K562 (cell line): Measurements from ENCODE around the gene BMP3. TPM values are rescaled to one million over a fixed set of nuclear protein-coding genes. Genes with fewer than 3 reads are reported as not detected.

Source experiments
- ATAC-seq: fragments of 200-7000 bp; cut with Tn5 transposase; 3 replicates; pipeline ENCODE4 v1.9.1; 2020; ENCODE audit warnings: moderate library complexity
- BruUV-seq: library from RNA; stranded (reverse); fragments of 400-500 nt; replicated peaks from 2 replicates; lab custom pipeline; 2021; lab: Mats Ljungman, UMichigan
- CTCF ChIA-PET: fragments of 300-600 bp; formaldehyde crosslinking; extraction: SDS; loops from one replicate; lab custom pipeline; 2021; ENCODE audit warnings: low intra/inter-chr PET ratio; lab: Yijun Ruan, JAX
- POLR2A ChIA-PET: fragments of 300-600, 350-650 bp; sonication (Branson Sonifier 250); formaldehyde crosslinking; extraction: SDS; loops from one replicate; lab custom pipeline; 2021; ENCODE audit warnings: antibody characterized with exemption, inconsistent platforms; lab: Yijun Ruan, JAX
- DNase-seq, 4 experiments: peaks; one replicate each; pipeline versions ENCODE4 v3.0.0 to v3.0.0-alpha.2; 2011 to 2018; ENCODE audit warnings: low spot score in 3 of 4, mixed read lengths in 3 of 4; ENCODE audit errors: extremely low read depth in 1 of 4
- FAIRE-seq: peaks from 2 replicates; lab custom pipeline; 2011; peaks lifted over from hg19 to GRCh38; lab: Jason Lieb, UNC
- H2AFZ ChIP-seq: 2 replicates; pipeline ENCODE4 v1.6.0; 2011; ENCODE audit warnings: low read depth, low read length, control low read depth, inconsistent platforms
- H3K27ac ChIP-seq: fragments of 200-600 bp; 3 replicates; pipeline ENCODE4 v1.8.0; 2011; ENCODE audit warnings: low read depth, mild to moderate bottlenecking, control low read depth, inconsistent platforms, low read length, moderate library complexity, mixed read lengths; ENCODE audit errors: extremely low read depth
- H3K27me3 ChIP-seq, 2 experiments: fragments of 300-600 bp in 1 of 2; 2 replicates in 1 of 2; 3 replicates in 1 of 2; pipeline versions ENCODE4 v1.6.0 to v1.8.0; 2011; ENCODE audit warnings: inconsistent platforms in 2 of 2, low read length in 2 of 2, mild to moderate bottlenecking in 1 of 2, mixed read lengths in 1 of 2, moderate library complexity in 1 of 2; ENCODE audit not compliant: control insufficient read depth in 2 of 2, insufficient read depth in 2 of 2
- H3K36me3 ChIP-seq: fragments of 300-600 bp; 3 replicates; pipeline ENCODE4 v1.8.0; 2011; ENCODE audit warnings: mild to moderate bottlenecking, low read length, inconsistent platforms; ENCODE audit not compliant: control insufficient read depth, insufficient read depth
- H3K4me1 ChIP-seq, 2 experiments: fragments of 200-600 bp in 1 of 2; replicated peaks in 1 of 2; 2 replicates in 1 of 2; 3 replicates in 1 of 2; pipeline versions ENCODE4 v1.5.1 to v1.8.0; 2011; ENCODE audit warnings: inconsistent platforms in 2 of 2, low read length in 2 of 2, mild to moderate bottlenecking in 1 of 2, mixed read lengths in 1 of 2, moderate library complexity in 1 of 2; ENCODE audit not compliant: control insufficient read depth in 2 of 2, insufficient read depth in 2 of 2
- H3K4me2 ChIP-seq: 2 replicates; pipeline ENCODE4 v1.6.1; 2011; ENCODE audit warnings: low read length, control low read depth, inconsistent platforms, mixed read lengths; ENCODE audit not compliant: insufficient read depth
- H3K4me3 ChIP-seq: fragments of 200-600 bp; sonication (generic), shearing (Covaris generic); 2 replicates; pipeline ENCODE4 v1.5.1; 2016; ENCODE audit warnings: control low read depth, inconsistent platforms
- H3K79me2 ChIP-seq: fragments of 200-600 bp; 3 replicates; pipeline ENCODE4 v1.8.0; 2011; ENCODE audit warnings: low read length, inconsistent platforms; ENCODE audit not compliant: control insufficient read depth, insufficient read depth
- H3K9ac ChIP-seq, 2 experiments: 2 replicates each; pipeline versions ENCODE4 v1.6.0 to v1.6.1; 2011; ENCODE audit warnings: low read depth in 2 of 2, low read length in 2 of 2, control low read depth in 1 of 2, inconsistent platforms in 1 of 2, mild to moderate bottlenecking in 1 of 2, mixed read lengths in 1 of 2; ENCODE audit not compliant: insufficient read depth in 1 of 2
- H3K9me1 ChIP-seq: one replicate; pipeline ENCODE4 v1.6.0; 2011; ENCODE audit warnings: inconsistent platforms, mild to moderate bottlenecking, low read length, moderate library complexity; ENCODE audit not compliant: control insufficient read depth, insufficient read depth
- H3K9me3 ChIP-seq: replicated peaks from 2 replicates; pipeline ENCODE4 v1.5.1; 2011; ENCODE audit warnings: low read depth, low read length, inconsistent platforms; ENCODE audit not compliant: control insufficient read depth, insufficient read depth
- H4K20me1 ChIP-seq: replicated peaks from 2 replicates; pipeline ENCODE4 v1.6.1; 2011; ENCODE audit warnings: low read length, inconsistent platforms, mixed read lengths; ENCODE audit not compliant: control insufficient read depth, insufficient read depth
- ATF4 ChIP-seq: fragments of 450-650 bp; formaldehyde crosslinking; IDR thresholded peaks from 2 replicates; pipeline ENCODE4 v1.4.0; 2022; ENCODE audit warnings: mild to moderate bottlenecking, moderate library complexity
- CBX3 ChIP-seq, 2 experiments: IDR thresholded peaks; 1 replicate in 1 of 2; 2 replicates in 1 of 2; pipeline ENCODE4 v1.6.1; 2012; ENCODE audit warnings: inconsistent platforms in 2 of 2, low read length in 2 of 2, borderline replicate concordance in 1 of 2, control low read depth in 1 of 2
- CTBP1 ChIP-seq: fragments of 450-650 bp; IDR thresholded peaks from 2 replicates; pipeline ENCODE4 v1.6.1; 2016; ENCODE audit warnings: borderline replicate concordance
- FOXJ3 ChIP-seq: sonication (generic); formaldehyde crosslinking; IDR thresholded peaks from 2 replicates; pipeline ENCODE4 v1.4.0; 2020; ENCODE audit warnings: mild to moderate bottlenecking, missing genetic modification reagents
- MEF2A ChIP-seq: IDR thresholded peaks from 2 replicates; pipeline ENCODE4 v1.6.1; 2011; ENCODE audit warnings: low read depth, mild to moderate bottlenecking, low read length, moderate library complexity; ENCODE audit not compliant: control insufficient read depth
- NCOA6 ChIP-seq: fragments of 450-650 bp; IDR thresholded peaks from 2 replicates; pipeline ENCODE4 v1.6.1; 2017; ENCODE audit warnings: mild to moderate bottlenecking
- PURB ChIP-seq: sonication (generic); formaldehyde crosslinking; IDR thresholded peaks from 2 replicates; pipeline ENCODE4 v1.9.0; 2021; ENCODE audit warnings: low read depth, mild to moderate bottlenecking, missing genetic modification reagents
- TAF15 ChIP-seq: fragments of 200-400 bp; formaldehyde crosslinking; IDR thresholded peaks from 2 replicates; pipeline ENCODE4 v1.6.1; 2017; ENCODE audit warnings: mild to moderate bottlenecking, low read depth, low read length, moderate library complexity
- TRIM24 ChIP-seq, 2 experiments: fragments of 450-650 bp; IDR thresholded peaks; 2 replicates each; pipeline ENCODE4 v1.6.1; 2016
- ZNF184 ChIP-seq: sonication (generic); formaldehyde crosslinking; IDR thresholded peaks from 2 replicates; pipeline ENCODE4 v1.5.0; 2020; ENCODE audit warnings: missing genetic modification reagents
- ZNF217 ChIP-seq: sonication (generic); formaldehyde crosslinking; IDR thresholded peaks from 2 replicates; pipeline ENCODE4 v1.8.0; 2022; ENCODE audit warnings: mild to moderate bottlenecking, missing genetic modification reagents
- ZNF232 ChIP-seq: sonication (generic); formaldehyde crosslinking; IDR thresholded peaks from 2 replicates; pipeline ENCODE4 v1.8.0; 2022; ENCODE audit warnings: mild to moderate bottlenecking, missing genetic modification reagents
- WGBS: fragments of 100-300 bp; shearing (Covaris generic); methylation state at CpG from one replicate; pipeline ENCODE4 v1.1.6; 2016; ENCODE audit warnings: low coverage, mixed read lengths; ENCODE audit not compliant: insufficient coverage; ENCODE audit errors: missing lambda C conversion rate; 5-methylcytosine and 5-hydroxymethylcytosine counted together
- in situ Hi-C: fragments of 300-500 bp; cut with MboI; formaldehyde crosslinking; loops from 4 replicates; pipeline ENCODE4 v1.15.0; 2018; ENCODE audit warnings: inconsistent platforms, mixed read lengths
- intact Hi-C: fragments of 100-400 bp; cut with micrococcal nuclease; formaldehyde crosslinking; loops from 2 replicates; pipeline ENCODE4 v1.14.2; 2022
- polyA plus RNA-seq, 8 experiments: library from polyadenylated mRNA; depleted of rRNA in 4 of 8; stranded (reverse) in 5 of 8; unstranded in 3 of 8; fragments of >200 nt; fragmentation: Nextera tagmentation in 2 of 8; fragmentation: Illumina TruSeq in 1 of 8; extraction: Ambion mirVana in 2 of 8; extraction: Trizol in 1 of 8; gene quantifications; 2 replicates each; pipeline versions ENCODE4 v1.2.1 to v1.2.3, GENCODE V29; 2011 to 2014; ENCODE audit warnings: inconsistent platforms in 1 of 8, missing spikeins in 1 of 8
- total RNA-seq, 7 experiments: library from RNA; depleted of rRNA in 6 of 7; stranded (reverse); fragments of >200 nt in 6 of 7; fragmentation: Illumina TruSeq in 2 of 7; extraction: Trizol in 2 of 7; gene quantifications; 2 replicates each; pipeline versions ENCODE4 v1.2.1 to v1.2.3, GENCODE V29; 2011 to 2021; ENCODE audit warnings: low replicate concordance in 1 of 7
- TF ChIP-seq, protein P1 (sequence below): sonication (generic); formaldehyde crosslinking; IDR thresholded peaks from 2 replicates; pipeline ENCODE4 v1.8.0; 2022; ENCODE audit warnings: mild to moderate bottlenecking, missing genetic modification reagents
- TF ChIP-seq, protein P2 (sequence below): fragments of 450-650 bp; conservative IDR thresholded peaks from 2 replicates; pipeline ENCODE4 v1.6.1; 2016; ENCODE audit warnings: missing genetic modification characterization, low read depth, mild to moderate bottlenecking, control low read depth, missing compliant biosample characterization

BMP3 gene
- total and polyA plus RNA-seq, 9 of the 15 experiments (the other 6 are each of a cell fraction or from before 2014, with no cell fraction given) = 0.01 TPM; not detected in 8

- no peaks in the 10 kb centered on the region for H3K79me2 ChIP-seq
- no peak overlapping the region for H3K4me2 ChIP-seq
- TF ChIP-seq MEF2A (no peak), ZNF232 (CRISPR knock-in tag) (no peak), FOXJ3 (CRISPR knock-in tag) (no peak), TAF15 (no peak)
- no peaks in the 10 kb centered on the region for H4K20me1 ChIP-seq
- H3K27me3 ChIP-seq = no peaks in the 10 kb centered on the region
- 0% methylated on average over 6 of the region's 6 CpGs for WGBS
- H3K4me1 ChIP-seq = no peaks in the 10 kb centered on the region
- no peak overlapping the region for H3K27ac ChIP-seq
- no peak for ATAC-seq
- ChIA-PET CTCF (no interaction called here), POLR2A (no interaction called here)
- no peak for FAIRE-seq
- H2AFZ ChIP-seq = no peak overlapping the region
- BruUV-seq = no TSS peak
- no peaks in the 10 kb centered on the region for H3K9me3 ChIP-seq
- H3K9ac ChIP-seq = no peak overlapping the region
- no peak overlapping the region for H3K4me3 ChIP-seq
- DNase-seq = no peak
- intact Hi-C loops (no loop called here), in situ Hi-C loops (no loop called here)
- no peaks in the 10 kb centered on the region for H3K36me3 ChIP-seq
- H3K9me1 ChIP-seq = no peaks in the 10 kb centered on the region
Observed at GRCh38 chr4:81060587-81061343, 30.3 kb downstream of the BMP3 start.

GRCh38 chr4:81061344-81061730 is 30.8 kb downstream of the BMP3 start:
- in situ Hi-C loops = no loop called here
- TF ChIP-seq, protein P1, sequence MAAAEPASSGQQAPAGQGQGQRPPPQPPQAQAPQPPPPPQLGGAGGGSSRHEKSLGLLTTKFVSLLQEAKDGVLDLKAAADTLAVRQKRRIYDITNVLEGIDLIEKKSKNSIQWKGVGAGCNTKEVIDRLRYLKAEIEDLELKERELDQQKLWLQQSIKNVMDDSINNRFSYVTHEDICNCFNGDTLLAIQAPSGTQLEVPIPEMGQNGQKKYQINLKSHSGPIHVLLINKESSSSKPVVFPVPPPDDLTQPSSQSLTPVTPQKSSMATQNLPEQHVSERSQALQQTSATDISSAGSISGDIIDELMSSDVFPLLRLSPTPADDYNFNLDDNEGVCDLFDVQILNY = no peak
- TF ChIP-seq NCOA6 = no peak
- no peak for TF ChIP-seq TRIM24 (IDR thresholded peaks at IDR 0.05)
- TF ChIP-seq PURB (CRISPR knock-in tag) = no peak
- no peak for TF ChIP-seq CBX3 (IDR thresholded peaks at IDR 0.05; ENCODE audit: borderline replicate concordance in 1 of 2, low read length in 2 of 2)
- TF ChIP-seq ZNF217 (CRISPR knock-in tag) = no peak
- no peak for TF ChIP-seq CTBP1
- TF ChIP-seq ATF4 (CRISPR knock-in tag) = no peak
- no peak for TF ChIP-seq ZNF184
- TF ChIP-seq, protein P2, sequence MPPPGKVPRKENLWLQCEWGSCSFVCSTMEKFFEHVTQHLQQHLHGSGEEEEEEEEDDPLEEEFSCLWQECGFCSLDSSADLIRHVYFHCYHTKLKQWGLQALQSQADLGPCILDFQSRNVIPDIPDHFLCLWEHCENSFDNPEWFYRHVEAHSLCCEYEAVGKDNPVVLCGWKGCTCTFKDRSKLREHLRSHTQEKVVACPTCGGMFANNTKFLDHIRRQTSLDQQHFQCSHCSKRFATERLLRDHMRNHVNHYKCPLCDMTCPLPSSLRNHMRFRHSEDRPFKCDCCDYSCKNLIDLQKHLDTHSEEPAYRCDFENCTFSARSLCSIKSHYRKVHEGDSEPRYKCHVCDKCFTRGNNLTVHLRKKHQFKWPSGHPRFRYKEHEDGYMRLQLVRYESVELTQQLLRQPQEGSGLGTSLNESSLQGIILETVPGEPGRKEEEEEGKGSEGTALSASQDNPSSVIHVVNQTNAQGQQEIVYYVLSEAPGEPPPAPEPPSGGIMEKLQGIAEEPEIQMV (tag) = no peak

More at GRCh38 chr4:81061344-81061730, 30.8 kb downstream of the BMP3 start:
- Histone ChIP-seq H3K27ac (no peak overlapping the region), H3K9ac (no peak overlapping the region), H3K27me3 (no peaks in the 10 kb centered on the region), H3K4me2 (no peak overlapping the region), H3K4me1 (no peaks in the 10 kb centered on the region), H4K20me1 (no peaks in the 10 kb centered on the region), H2AFZ (no peak overlapping the region), H3K4me3 (no peak overlapping the region), H3K9me1 (no peaks in the 10 kb centered on the region), H3K79me2 (no peaks in the 10 kb centered on the region), H3K9me3 (no peaks in the 10 kb centered on the region), H3K36me3 (no peaks in the 10 kb centered on the region)
- ATAC-seq (no peak), FAIRE-seq (no peak), DNase-seq (no peak)
- no TSS peak for BruUV-seq
- intact Hi-C loops = no loop called here
- ChIA-PET CTCF (no interaction called here), POLR2A (no interaction called here)
